Measurements from ENCODE around the gene MOB2.

DNA sequence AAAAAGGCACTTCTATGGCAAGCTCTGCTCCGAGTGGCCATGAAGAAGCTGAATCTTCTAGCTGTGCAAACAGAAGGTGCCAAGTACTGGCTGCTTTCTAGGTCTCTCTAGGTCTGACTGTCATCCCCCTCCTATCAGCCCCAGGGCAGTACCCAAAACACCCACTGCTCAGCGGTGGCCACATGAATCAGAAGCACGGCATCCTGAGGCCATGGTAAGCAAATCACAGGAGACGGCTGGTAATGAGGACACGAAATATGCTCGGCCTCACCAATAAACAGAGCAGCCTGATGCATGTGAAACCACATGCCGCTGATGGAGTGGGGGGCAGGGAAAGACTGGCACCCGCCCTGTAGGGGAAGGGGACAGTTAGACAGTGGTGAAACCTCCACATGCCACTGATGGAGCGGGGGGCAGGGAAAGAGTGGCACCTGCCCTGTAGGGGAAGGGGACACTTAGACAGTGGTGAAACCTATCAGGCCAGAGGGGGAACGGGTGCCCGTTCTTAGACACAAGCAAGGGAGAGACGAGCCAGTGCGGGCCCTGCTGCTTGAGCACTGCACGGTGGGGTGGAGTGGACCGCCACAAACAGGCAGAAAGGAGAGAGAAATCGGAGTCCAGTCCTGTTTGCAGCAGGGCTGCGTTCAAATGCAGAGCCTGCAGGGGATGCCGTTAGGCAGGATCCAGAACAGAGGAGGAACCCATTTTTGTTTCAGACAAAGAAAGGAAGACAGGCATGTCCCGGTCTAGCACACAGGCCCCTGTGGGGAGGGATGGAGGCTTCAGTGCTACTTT lies 29.9 kb upstream of the MOB2 start:
- no peak for TF ChIP-seq SIN3A (IDR thresholded peaks at IDR 0.05; ENCODE audit: borderline replicate concordance, insufficient read depth, low read length)
- TF ChIP-seq, protein P1, sequence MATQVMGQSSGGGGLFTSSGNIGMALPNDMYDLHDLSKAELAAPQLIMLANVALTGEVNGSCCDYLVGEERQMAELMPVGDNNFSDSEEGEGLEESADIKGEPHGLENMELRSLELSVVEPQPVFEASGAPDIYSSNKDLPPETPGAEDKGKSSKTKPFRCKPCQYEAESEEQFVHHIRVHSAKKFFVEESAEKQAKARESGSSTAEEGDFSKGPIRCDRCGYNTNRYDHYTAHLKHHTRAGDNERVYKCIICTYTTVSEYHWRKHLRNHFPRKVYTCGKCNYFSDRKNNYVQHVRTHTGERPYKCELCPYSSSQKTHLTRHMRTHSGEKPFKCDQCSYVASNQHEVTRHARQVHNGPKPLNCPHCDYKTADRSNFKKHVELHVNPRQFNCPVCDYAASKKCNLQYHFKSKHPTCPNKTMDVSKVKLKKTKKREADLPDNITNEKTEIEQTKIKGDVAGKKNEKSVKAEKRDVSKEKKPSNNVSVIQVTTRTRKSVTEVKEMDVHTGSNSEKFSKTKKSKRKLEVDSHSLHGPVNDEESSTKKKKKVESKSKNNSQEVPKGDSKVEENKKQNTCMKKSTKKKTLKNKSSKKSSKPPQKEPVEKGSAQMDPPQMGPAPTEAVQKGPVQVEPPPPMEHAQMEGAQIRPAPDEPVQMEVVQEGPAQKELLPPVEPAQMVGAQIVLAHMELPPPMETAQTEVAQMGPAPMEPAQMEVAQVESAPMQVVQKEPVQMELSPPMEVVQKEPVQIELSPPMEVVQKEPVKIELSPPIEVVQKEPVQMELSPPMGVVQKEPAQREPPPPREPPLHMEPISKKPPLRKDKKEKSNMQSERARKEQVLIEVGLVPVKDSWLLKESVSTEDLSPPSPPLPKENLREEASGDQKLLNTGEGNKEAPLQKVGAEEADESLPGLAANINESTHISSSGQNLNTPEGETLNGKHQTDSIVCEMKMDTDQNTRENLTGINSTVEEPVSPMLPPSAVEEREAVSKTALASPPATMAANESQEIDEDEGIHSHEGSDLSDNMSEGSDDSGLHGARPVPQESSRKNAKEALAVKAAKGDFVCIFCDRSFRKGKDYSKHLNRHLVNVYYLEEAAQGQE (IDR thresholded peaks at IDR 0.05; ENCODE audit: insufficient read depth in 1 of 2, low read depth in 2 of 2, low read length in 2 of 2), result no peak
- TF ChIP-seq POLR2AphosphoS5 (IDR thresholded peaks at IDR 0.05; ENCODE audit: low read depth, low read length), result no peak
- no peak for TF ChIP-seq TAF1 (IDR thresholded peaks at IDR 0.05; ENCODE audit: borderline replicate concordance, insufficient read depth, low read length)
- TF ChIP-seq FOXP2 (optimal IDR thresholded peaks at IDR 0.05; ENCODE audit: borderline replicate concordance, extremely low read depth, extremely low read length, insufficient read depth), result no peak

All from PFSK-1 (cell line).